Fibroblast of lung (primary cell): Measurements from ENCODE around the gene PPM1E. TPM values are rescaled to one million over a fixed set of nuclear protein-coding genes. Genes with fewer than 3 reads are reported as not detected.

Experiments
- DNase-seq, 2 donors: peaks; one replicate each; pipeline versions ENCODE4 v3.0.0 to v3.0.0-alpha.2; 2010; ENCODE audit warnings: low read depth in 2 of 2
- H2AFZ ChIP-seq: 2 replicates; pipeline ENCODE4 v1.5.1; 2012; ENCODE audit warnings: low read length, control low read depth, inconsistent platforms
- H3K27ac ChIP-seq: 2 replicates; pipeline ENCODE4 v1.5.1; 2011; ENCODE audit warnings: low read length, control low read depth; ENCODE audit not compliant: insufficient read depth
- H3K27me3 ChIP-seq: 2 replicates; pipeline ENCODE4 v1.5.1; 2011; ENCODE audit warnings: mild to moderate bottlenecking, low read length; ENCODE audit not compliant: control insufficient read depth, insufficient read depth
- H3K36me3 ChIP-seq: 2 replicates; pipeline ENCODE4 v1.5.1; 2011; ENCODE audit warnings: low read length; ENCODE audit not compliant: control insufficient read depth, insufficient read depth
- H3K4me1 ChIP-seq: 2 replicates; pipeline ENCODE4 v1.5.1; 2011; ENCODE audit warnings: low read length; ENCODE audit not compliant: control insufficient read depth, insufficient read depth; ENCODE audit errors: extremely low read depth
- H3K4me2 ChIP-seq: 2 replicates; pipeline ENCODE4 v1.5.1; 2011; ENCODE audit warnings: low read length, control low read depth; ENCODE audit not compliant: insufficient read depth; ENCODE audit errors: extremely low read depth
- H3K4me3 ChIP-seq, 4 experiments: fragments of 200-600 bp in 1 of 4; sonication (generic) in 1 of 4; replicated peaks in 1 of 4; 2 replicates each; pipeline ENCODE4 v1.5.1; 2011 to 2016; ENCODE audit warnings: low read length in 4 of 4, low read depth in 3 of 4, mild to moderate bottlenecking in 3 of 4, control low read depth in 2 of 4, inconsistent platforms in 1 of 4, mixed read lengths in 1 of 4; ENCODE audit not compliant: insufficient read depth in 1 of 4; ENCODE audit errors: control extremely low read depth in 1 of 4
- H3K79me2 ChIP-seq: 2 replicates; pipeline ENCODE4 v1.5.1; 2012; ENCODE audit warnings: mild to moderate bottlenecking, low read length, inconsistent platforms; ENCODE audit not compliant: control insufficient read depth, insufficient read depth
- H3K9ac ChIP-seq: 2 replicates; pipeline ENCODE4 v1.5.1; 2011; ENCODE audit warnings: mild to moderate bottlenecking, low read length, control low read depth; ENCODE audit not compliant: insufficient read depth
- H3K9me3 ChIP-seq: 2 replicates; pipeline ENCODE4 v1.5.1; 2012; ENCODE audit warnings: low read depth, low read length; ENCODE audit not compliant: control insufficient read depth, insufficient read depth
- H4K20me1 ChIP-seq: 2 replicates; pipeline ENCODE4 v1.5.1; 2011; ENCODE audit warnings: low read length; ENCODE audit not compliant: control insufficient read depth, insufficient read depth; ENCODE audit errors: extremely low read depth
- CTCF ChIP-seq, 2 donors: IDR thresholded peaks in 1 of 2; conservative IDR thresholded peaks in 1 of 2; 1 replicate in 1 of 2; 2 replicates in 1 of 2; pipeline ENCODE4 v1.5.1; 2011 to 2012; ENCODE audit warnings: low read length in 2 of 2, control low read depth in 1 of 2, inconsistent platforms in 1 of 2, low read depth in 1 of 2, mild to moderate bottlenecking in 1 of 2
- EZH2 ChIP-seq: IDR thresholded peaks from 2 replicates; pipeline ENCODE4 v1.5.1; 2012; ENCODE audit warnings: low read length, control low read depth, mild to moderate bottlenecking; ENCODE audit errors: missing control alignments
- polyA plus RNA-seq, 2 donors: library from polyadenylated mRNA; depleted of rRNA in 1 of 2; stranded (reverse) in 1 of 2; unstranded in 1 of 2; fragments of >200 nt; gene quantifications; 2 replicates each; pipeline ENCODE4 v1.2.1, GENCODE V29; 2011 to 2012; ENCODE audit warnings: missing spikeins in 1 of 2
- total RNA-seq: library from RNA; depleted of rRNA; stranded (reverse); fragments of >200 nt; gene quantifications from 2 replicates; pipeline ENCODE4 v1.2.1, GENCODE V29; 2014

PPM1E gene
- total and polyA plus RNA-seq, 2 donors (not counting 1 experiment from before 2014, with no cell fraction given), result 0.02 to 0.50 TPM

- Histone ChIP-seq H3K79me2 (no peaks in the 10 kb centered on the region), H3K4me1 (peaks cover 2% of the 10 kb centered on the region), H3K4me3 (peak overlapping the region in 1 of 4 experiments; percentile 62), H3K27me3 (peaks cover 16% of the 10 kb centered on the region), H3K9ac (no peak overlapping the region), H4K20me1 (no peaks in the 10 kb centered on the region), H3K36me3 (no peaks in the 10 kb centered on the region), H2AFZ (no peak overlapping the region), H3K9me3 (no peaks in the 10 kb centered on the region), H3K4me2 (no peak overlapping the region), H3K27ac (no peak overlapping the region)
- TF ChIP-seq CTCF (conservative IDR thresholded peaks at IDR 0.05 in 1 of 2, IDR thresholded peaks at IDR 0.05 in 1 of 2; ENCODE audit: low read depth in 1 of 2, low read length in 2 of 2) (no peak), EZH2 (no peak)
- DNase-seq, result no peak
These were observed 1.5 kb downstream of the PPM1E start for GRCh38 chr17:58757162-58757613.

- H3K9me3 ChIP-seq, result no peaks in the 10 kb centered on the region
- H3K9ac ChIP-seq, result no peak overlapping the region
- H4K20me1 ChIP-seq, result no peaks in the 10 kb centered on the region
- H3K79me2 ChIP-seq, result no peaks in the 10 kb centered on the region
- peaks cover 16% of the 10 kb centered on the region for H3K27me3 ChIP-seq
- DNase-seq, result no peak
- peaks cover 2% of the 10 kb centered on the region for H3K4me1 ChIP-seq
- H2AFZ ChIP-seq, result no peak overlapping the region
- H3K36me3 ChIP-seq, result no peaks in the 10 kb centered on the region
- H3K27ac ChIP-seq, result no peak overlapping the region
- H3K4me3 ChIP-seq, result no peak overlapping the region
- TF ChIP-seq CTCF (conservative IDR thresholded peaks at IDR 0.05 in 1 of 2, IDR thresholded peaks at IDR 0.05 in 1 of 2; ENCODE audit: low read depth in 1 of 2, low read length in 2 of 2), result no peak
- no peak for TF ChIP-seq EZH2
- no peak overlapping the region for H3K4me2 ChIP-seq
These were observed 3.2 kb downstream of the PPM1E start for GRCh38 chr17:58758890-58759289.

GRCh38 chr17:58759522-58759921, 3.9 kb downstream of the PPM1E start:
- H3K9me3 ChIP-seq, result no peaks in the 10 kb centered on the region
- no peak overlapping the region for H3K27ac ChIP-seq
- H3K79me2 ChIP-seq, result no peaks in the 10 kb centered on the region
- H3K27me3 ChIP-seq, result peaks cover 16% of the 10 kb centered on the region
- H4K20me1 ChIP-seq, result no peaks in the 10 kb centered on the region
- H3K4me1 ChIP-seq, result peaks cover 2% of the 10 kb centered on the region
- no peak overlapping the region for H3K9ac ChIP-seq
- H3K4me2 ChIP-seq, result no peak overlapping the region
- no peak overlapping the region for H2AFZ ChIP-seq
- no peaks in the 10 kb centered on the region for H3K36me3 ChIP-seq
- DNase-seq, result no peak
- TF ChIP-seq EZH2 (no peak), CTCF (conservative IDR thresholded peaks at IDR 0.05 in 1 of 2, IDR thresholded peaks at IDR 0.05 in 1 of 2; ENCODE audit: low read depth in 1 of 2, low read length in 2 of 2) (no peak)
- no peak overlapping the region for H3K4me3 ChIP-seq
